RPMI8226 (cell line): ENCODE measurements around the gene WDR62.

Experiments
- DNase-seq: peaks from one replicate; pipeline ENCODE4 v3.0.0-alpha.2; 2015

WDR62 gene

GRCh38 chr19:36081894-36082293 is 27.2 kb downstream of the WDR62 start:
- no peak for DNase-seq

DNA sequence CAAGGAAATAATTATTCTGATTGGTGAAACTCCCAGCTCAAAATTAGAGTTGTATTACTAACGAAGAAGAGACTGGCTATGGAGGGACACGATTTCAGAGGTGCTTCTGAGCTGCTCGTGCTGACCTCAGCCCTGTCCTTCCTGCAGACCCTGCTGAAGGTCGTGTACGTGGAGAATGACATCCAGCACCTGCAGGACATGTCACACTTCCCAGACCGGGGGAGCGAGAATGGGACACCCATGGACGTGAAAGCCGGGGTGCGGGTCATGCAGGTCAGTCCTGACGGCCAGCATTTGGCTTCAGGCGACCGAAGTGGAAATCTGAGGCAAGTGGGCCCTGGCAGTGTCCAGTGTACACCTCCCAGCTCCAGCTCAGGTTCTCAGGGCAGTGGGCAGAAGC is 28.2 kb downstream of the WDR62 start:
- DNase-seq: no peak

GRCh38 chr19:36084231-36085009 is 29.7 kb downstream of the WDR62 start:
- DNase-seq: no peak

- DNase-seq: no peak
Measured at GRCh38 chr19:36086326-36086725, 31.6 kb downstream of the WDR62 start.

DNA sequence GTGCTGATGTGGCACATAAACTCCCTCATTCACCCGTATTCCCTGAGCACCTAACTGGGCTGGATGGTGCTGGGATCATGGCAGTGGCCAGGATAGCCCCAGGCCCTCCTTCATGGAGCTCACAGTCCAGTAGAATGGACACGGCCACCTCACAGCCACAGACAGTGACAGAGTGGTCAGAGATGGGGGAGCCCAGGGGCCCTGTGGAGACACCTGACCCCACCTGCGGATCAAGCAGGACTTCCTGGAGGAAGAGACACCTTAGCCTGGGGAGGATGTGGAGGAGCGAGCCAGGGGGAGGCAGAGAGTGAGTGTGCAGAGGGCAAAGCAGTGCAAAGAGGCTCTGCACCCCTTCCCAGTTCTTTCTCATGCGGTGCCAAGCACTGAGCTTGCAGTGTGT is 35.1 kb downstream of the WDR62 start:
- no peak for DNase-seq

DNA sequence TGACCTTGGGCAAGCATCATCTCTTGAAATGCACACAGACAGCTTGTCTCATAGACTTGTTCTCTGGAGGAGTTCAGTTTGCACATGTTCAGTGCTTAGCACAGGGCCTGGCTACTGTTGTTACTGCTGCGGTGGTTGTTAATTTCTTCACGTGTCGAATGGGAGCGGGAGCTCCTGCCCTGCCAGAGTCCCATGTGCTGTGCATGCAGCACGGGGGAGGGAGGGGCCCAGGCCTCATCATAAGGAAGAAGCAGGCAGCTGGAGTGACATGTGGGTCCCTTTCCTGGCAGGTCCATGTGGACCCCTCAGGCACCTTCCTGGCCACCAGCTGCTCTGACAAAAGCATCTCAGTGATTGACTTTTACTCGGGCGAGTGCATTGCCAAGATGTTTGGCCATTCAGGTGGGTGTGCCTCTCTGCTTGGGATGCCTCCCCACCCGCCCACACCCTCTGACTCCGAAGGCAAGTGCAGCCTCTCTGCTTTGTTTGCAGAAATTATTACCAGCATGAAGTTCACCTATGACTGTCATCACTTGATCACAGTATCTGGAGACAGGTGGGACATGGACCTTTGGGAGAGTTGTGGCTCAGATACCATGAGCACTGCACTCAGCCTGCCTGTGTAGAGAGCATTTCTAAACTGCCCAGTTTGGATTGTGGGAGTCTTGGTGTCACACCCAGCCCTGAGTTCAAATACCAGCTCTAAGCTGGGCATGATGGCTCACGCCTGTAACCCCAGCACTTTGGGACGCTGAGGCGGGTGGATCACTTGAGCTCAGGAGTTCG is 36.4 kb downstream of the WDR62 start:
- no peak for DNase-seq

DNA sequence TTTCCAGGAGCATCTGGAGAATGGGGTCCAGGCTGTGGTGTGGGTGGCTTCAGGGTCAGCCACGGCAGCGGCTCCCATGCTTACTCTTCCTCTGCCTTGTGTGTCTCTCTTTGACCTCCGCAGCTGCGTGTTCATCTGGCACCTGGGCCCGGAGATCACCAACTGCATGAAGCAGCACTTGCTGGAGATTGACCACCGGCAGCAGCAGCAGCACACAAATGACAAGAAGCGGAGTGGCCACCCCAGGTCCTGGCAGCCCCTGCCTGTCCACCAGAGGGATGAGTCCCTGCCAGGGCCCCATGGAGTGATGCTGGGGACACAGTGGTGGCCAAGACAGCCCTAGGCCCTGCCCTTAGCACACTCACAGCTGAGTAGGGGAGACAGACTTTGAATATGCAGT is 37.9 kb downstream of the WDR62 start:
- DNase-seq: no peak

GRCh38 chr19:36093146-36093662 is 38.5 kb downstream of the WDR62 start:
- no peak for DNase-seq

GRCh38 chr19:36093687-36094086 is 39.0 kb downstream of the WDR62 start:
- no peak for DNase-seq

DNA sequence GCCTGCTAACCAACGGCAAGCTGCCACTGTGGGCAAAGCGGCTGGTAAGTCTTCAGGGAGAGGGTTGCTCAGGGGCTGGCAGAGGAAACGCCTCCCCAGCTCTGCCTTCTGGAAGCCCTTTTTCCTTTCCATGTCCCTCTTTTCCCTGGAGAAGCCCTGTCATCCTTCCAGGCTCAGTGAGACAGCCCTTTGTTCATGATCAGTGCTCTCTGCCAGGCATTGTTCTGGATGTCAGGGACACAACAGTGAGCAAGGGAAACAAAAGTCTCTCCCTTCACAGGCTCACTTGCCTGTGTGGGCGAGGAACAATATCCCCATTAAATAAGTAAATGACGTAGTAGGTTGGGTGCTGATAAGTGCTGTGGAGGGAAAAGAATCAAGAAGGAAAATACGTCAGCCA is 42.3 kb downstream of the WDR62 start:
- no peak for DNase-seq

- DNase-seq: no peak
Measured at GRCh38 chr19:36099166-36099785, 44.6 kb downstream of the WDR62 start.

- no peak for DNase-seq
Measured at GRCh38 chr19:36100476-36100875, 45.8 kb downstream of the WDR62 start.

DNA sequence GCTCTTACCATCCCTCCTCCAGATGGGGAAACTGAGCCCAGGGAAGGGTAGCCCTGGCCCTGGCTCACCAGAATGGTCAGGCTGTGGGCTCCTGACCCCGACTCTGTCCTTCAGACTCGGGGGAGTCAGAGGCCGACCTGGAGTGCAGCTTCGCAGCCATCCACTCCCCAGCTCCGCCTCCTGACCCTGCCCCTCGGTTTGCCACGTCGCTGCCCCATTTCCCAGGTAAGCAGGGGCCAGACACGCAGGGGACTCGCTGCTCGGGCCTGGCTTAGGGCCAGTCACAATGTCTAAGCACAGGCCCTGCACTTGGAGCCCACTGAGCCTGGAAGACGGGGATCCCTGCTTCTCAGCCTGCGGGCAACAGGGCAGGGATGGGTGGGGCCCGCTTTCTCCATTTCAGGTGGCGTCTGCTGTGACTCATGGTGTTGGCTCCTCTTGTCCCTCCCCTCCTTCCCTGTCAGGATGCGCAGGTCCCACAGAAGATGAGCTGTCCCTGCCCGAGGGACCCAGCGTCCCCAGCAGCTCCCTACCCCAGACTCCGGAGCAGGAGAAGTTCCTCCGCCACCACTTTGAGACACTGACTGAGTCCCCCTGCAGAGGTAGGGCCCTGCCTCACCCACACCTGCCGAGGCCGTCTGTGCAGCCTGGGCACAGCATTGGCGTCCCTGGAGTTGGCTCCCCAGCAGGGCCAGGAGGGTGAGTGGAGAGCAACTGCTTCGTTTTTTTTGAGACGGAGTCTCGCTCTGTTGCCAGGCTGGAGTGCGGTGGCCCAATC is 47.0 kb downstream of the WDR62 start:
- no peak for DNase-seq

DNA sequence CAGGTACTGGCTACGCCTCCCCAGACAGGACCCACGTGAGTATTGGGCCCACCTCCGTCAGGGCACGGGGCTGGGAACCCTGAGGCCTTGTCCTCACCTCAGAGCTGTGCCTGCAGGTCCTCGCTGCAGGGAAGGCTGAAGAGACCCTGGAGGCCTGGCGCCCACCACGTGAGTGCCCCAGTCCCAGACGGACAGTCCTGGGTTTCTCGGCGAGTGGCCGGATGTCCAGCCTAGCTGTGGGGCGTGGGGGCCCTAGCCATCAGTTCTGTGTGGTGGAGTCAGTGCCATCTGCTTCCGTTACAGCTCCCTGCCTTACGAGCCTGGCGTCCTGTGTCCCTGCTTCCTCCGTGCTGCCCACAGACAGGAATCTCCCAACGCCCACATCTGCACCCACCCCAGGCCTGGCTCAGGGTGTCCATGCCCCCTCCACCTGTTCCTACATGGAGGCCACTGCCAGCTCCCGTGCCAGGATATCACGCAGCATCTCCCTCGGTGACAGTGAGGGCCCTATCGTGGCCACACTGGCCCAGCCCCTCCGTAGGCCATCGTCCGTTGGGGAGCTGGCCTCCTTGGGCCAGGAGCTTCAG is 48.4 kb downstream of the WDR62 start:
- DNase-seq: no peak

GRCh38 chr19:36103842-36104552 is 49.3 kb downstream of the WDR62 start:
- DNase-seq: no peak

DNA sequence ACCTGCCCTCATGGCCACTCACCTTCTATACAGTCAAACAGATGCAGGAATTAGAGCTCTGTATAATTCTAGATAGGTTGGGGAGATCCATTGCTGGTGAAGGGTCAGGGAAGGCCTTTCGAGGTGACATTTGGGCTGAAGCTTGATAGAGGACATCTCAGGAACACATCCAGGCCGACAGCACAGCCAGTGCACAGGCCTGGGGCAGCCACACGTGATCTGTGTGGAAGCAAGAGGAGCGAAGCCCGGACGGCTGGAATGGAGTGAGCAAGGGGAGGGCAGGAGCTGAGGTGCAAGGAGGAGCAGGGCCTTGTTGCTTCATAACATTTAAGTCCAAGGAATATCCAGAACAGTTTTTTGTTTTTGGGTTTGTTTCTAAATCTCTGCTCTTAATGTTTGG is 51.7 kb downstream of the WDR62 start:
- DNase-seq: no peak

DNA sequence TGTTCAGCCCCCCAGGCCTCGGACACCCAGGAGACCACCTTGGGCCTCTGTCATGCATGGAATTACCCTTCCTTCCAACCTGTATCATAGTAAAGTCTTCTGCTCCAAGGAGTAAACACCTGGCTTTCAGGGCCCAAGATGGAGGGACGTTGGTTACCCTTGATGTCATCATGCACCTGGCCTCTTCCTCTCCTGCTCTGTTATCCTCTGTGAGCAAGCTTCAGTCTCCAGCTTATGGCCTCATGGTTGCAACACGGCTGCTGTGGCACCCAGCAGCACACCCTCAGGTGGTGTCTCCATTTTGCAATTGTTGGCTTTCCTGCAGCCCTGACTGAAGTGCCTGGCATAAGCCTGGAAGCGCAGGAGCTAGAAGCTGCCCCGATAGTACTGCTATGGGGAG is 52.3 kb downstream of the WDR62 start:
- DNase-seq: no peak

- DNase-seq: no peak
Measured at GRCh38 chr19:36108684-36109083, 54.0 kb downstream of the WDR62 start.

GRCh38 chr19:36110487-36111199 is 55.9 kb downstream of the WDR62 start, which contains the start of gene OVOL3:
Gene OVOL3, plus strand, starts transcription at chr19:36111143. Its CDS starts 60 bp downstream, at chr19:36111203.
- DNase-seq: no peak

DNA sequence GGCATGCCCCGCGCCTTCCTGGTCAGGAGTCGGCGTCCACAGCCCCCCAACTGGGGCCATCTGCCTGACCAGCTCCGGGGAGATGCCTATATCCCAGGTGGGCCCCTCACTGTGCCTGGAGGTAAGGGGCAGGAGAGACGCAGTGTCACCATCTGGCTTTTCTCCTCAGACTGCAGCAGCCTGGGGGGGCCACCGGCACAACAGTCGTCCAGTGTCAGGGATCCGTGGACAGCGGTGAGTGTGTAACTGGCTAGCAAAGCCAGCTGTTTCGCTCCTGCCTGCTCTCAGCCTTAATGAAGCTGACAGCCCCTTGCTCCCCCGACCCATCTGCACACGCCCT is 56.5 kb downstream of the WDR62 start:
- DNase-seq: no peak

- DNase-seq: no peak
Measured at GRCh38 chr19:36112678-36113077, 58.0 kb downstream of the WDR62 start.
